Nephron (organoid): ENCODE measurements around the gene CFAP119.

ENCODE experiments used
- H3K27ac Mint-ChIP-seq, 3 experiments: 2 replicates each; pipeline ENCODE4 v1.8.0; 2020; ENCODE audit warnings: mixed read lengths in 3 of 3, mild to moderate bottlenecking in 2 of 3, moderate library complexity in 1 of 3
- H3K27me3 Mint-ChIP-seq: 2 replicates; pipeline ENCODE4 v1.8.0; 2021; ENCODE audit warnings: low read depth, mild to moderate bottlenecking, moderate library complexity, mixed read lengths
- H3K36me3 Mint-ChIP-seq: 2 replicates; pipeline ENCODE4 v1.8.0; 2020; ENCODE audit warnings: low read depth, mixed read lengths
- H3K4me1 Mint-ChIP-seq: 2 replicates; pipeline ENCODE4 v1.8.0; 2020; ENCODE audit warnings: mixed read lengths
- H3K4me3 Mint-ChIP-seq, 3 experiments: 2 replicates each; pipeline ENCODE4 v1.8.0; 2020; ENCODE audit warnings: mild to moderate bottlenecking in 3 of 3, mixed read lengths in 3 of 3, moderate library complexity in 2 of 3
- H3K9me3 Mint-ChIP-seq: 2 replicates; pipeline ENCODE4 v1.8.0; 2020; ENCODE audit warnings: mixed read lengths
- TF ChIP-seq, protein P1 (sequence below), 3 experiments: fragments of 200-600 bp; sonication (generic); IDR thresholded peaks; one replicate each; pipeline ENCODE4 v1.5.0; 2021; ENCODE audit warnings: antibody characterized with exemption in 3 of 3; ENCODE audit not compliant: unreplicated experiment in 3 of 3

CFAP119 gene

DNA sequence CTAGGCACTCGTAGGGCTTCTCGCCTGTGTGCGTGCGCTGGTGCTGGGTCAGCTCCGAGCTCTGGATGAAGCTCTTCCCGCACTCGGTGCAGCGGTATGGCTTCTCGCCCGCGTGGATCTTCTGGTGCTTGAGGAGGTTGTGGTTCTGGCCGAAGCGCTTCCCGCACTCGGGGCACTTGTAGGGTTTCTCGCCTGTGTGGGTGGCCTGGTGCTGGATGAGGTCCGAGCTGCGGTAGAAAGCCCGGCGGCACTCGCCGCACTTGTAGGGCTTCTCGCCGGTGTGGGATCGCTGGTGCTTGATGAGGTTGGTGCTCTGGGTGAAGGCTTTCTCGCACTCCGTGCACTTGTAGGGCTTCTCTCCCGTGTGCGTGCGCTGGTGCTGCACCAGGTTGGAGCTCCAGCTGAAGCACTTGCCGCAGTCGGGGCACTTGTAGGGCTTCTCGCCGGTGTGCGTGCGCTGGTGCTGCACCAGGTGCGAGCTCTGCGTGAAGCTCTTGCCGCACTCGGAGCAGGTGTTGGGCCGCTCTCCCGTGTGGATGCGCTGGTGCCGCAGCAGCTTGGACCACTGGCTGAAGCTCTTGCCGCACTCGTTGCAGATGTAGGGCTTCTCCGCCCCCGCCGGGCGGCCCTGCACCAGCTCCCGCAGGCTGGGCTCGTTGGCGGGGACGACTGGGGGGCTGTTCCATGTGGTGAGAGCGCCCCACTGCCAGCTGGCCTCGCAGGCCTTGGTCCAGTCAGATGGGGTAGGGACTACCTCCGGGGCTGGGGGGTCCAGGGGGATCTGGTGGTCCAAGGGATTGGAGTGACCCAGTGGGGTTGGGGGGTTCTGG is 21.6 kb upstream of the CFAP119 start:
- no peak overlapping the region for H3K27ac Mint-ChIP-seq
- peaks cover 27% of the 10 kb centered on the region for H3K36me3 Mint-ChIP-seq
- H3K27me3 Mint-ChIP-seq, result no peaks in the 10 kb centered on the region

DNA sequence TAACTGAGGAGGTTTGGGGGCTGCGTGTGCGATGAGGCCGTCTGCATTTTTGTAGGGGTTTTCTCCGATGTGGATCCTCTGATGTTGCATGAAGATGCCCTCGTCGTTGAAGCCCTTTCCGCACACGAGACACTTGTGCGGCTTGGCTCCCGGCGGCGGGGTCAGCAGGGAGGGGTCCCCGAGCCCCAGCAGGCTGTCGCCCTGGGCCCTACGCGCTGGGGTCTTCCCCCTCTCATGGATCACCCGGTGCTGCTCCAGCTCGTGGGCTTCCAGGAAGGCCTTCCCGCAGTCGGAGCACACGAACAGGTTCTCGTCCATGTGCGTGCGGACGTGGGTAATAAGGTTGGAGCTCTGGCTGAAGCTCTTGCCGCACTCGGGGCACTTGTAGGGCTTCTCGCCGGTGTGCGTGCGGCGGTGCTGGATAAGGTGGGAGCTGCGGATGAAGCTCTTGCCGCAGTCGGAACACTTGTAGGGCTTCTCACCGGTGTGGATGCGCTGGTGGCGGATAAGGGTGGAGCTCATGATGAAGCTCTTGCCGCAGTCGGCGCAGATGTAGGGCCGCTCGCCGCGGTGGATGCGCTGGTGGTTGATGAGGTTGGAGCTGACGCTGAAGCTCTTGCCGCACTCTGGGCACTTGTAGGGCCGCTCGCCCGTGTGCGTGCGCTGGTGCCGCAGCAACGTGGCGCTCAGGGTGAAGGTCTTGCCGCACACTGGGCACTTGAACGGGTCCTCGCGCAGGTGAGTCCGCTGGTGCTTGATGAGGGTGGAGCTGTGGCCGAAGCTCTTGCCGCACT is 20.8 kb upstream of the CFAP119 start:
- TF ChIP-seq, protein P1, sequence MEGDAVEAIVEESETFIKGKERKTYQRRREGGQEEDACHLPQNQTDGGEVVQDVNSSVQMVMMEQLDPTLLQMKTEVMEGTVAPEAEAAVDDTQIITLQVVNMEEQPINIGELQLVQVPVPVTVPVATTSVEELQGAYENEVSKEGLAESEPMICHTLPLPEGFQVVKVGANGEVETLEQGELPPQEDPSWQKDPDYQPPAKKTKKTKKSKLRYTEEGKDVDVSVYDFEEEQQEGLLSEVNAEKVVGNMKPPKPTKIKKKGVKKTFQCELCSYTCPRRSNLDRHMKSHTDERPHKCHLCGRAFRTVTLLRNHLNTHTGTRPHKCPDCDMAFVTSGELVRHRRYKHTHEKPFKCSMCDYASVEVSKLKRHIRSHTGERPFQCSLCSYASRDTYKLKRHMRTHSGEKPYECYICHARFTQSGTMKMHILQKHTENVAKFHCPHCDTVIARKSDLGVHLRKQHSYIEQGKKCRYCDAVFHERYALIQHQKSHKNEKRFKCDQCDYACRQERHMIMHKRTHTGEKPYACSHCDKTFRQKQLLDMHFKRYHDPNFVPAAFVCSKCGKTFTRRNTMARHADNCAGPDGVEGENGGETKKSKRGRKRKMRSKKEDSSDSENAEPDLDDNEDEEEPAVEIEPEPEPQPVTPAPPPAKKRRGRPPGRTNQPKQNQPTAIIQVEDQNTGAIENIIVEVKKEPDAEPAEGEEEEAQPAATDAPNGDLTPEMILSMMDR (IDR thresholded peaks at IDR 0.05; ENCODE audit: unreplicated experiment in 3 of 3), result no peak
- H3K4me1 Mint-ChIP-seq, result peaks cover 29% of the 10 kb centered on the region
- no peaks in the 10 kb centered on the region for H3K27me3 Mint-ChIP-seq
- peaks cover 29% of the 10 kb centered on the region for H3K36me3 Mint-ChIP-seq
- H3K9me3 Mint-ChIP-seq, result no peaks in the 10 kb centered on the region
- H3K4me3 Mint-ChIP-seq, result peak overlapping the region in 2 of 3 experiments; percentile 32 to 46
- H3K27ac Mint-ChIP-seq, result no peak overlapping the region

More for the DNA sequence above, 21.6 kb upstream of the CFAP119 start:
- TF ChIP-seq, protein P1 (IDR thresholded peaks at IDR 0.05; ENCODE audit: unreplicated experiment in 3 of 3), result no peak
- Mint-ChIP-seq H3K4me3 (peak overlapping the region in 1 of 3 experiments; percentile 19), H3K4me1 (peaks cover 30% of the 10 kb centered on the region), H3K9me3 (no peaks in the 10 kb centered on the region)

DNA sequence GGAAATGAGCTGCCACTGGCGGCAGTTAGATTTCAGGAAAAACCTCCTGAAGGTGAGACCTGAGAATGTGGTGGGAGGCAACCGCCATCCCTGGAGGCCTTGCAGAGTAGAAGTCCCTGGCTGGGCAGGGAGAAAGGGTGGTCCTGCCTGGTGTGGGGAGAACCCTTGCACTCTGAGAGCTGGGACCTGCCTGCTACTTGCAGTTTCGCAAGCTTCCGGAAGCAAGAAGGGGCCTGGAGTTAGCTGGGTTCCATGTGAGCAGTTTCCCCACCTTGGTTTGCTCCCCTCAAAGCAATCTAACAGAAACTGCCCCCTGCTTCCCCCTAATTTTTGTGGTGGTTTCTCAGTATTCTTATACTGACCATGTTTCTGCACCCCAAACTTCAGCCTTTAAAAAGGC is 18.7 kb upstream of the CFAP119 start:
- TF ChIP-seq, protein P1 (IDR thresholded peaks at IDR 0.05; ENCODE audit: unreplicated experiment in 3 of 3), result no peak
- H3K27ac Mint-ChIP-seq, result peak overlapping the region in 1 of 3 experiments; percentile 1
- H3K4me1 Mint-ChIP-seq, result peaks cover 29% of the 10 kb centered on the region
- peaks cover 29% of the 10 kb centered on the region for H3K36me3 Mint-ChIP-seq
- H3K9me3 Mint-ChIP-seq, result no peaks in the 10 kb centered on the region
- H3K27me3 Mint-ChIP-seq, result no peaks in the 10 kb centered on the region
- H3K4me3 Mint-ChIP-seq, result peak overlapping the region in 1 of 3 experiments; percentile 59

DNA sequence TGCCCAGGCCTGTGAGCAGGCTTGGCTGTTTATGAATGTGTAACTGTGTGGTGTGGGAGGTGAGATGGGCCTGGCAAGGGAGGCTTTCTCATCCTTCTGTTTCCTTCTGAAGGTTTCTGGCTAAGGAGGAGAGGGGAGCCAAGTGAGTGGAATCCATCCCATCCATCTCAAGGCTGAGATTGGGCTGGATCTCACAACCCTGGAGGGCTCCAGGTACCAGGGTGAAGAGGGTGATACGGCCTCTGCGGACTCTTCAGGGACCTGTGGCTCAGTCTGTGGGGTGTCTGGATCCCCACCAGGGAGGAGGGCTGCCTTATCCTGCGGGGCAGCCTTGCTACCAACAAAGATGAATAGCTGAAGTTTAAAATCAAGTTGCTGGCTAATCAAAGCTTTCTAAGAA is 18.2 kb upstream of the CFAP119 start:
- TF ChIP-seq, protein P1 (IDR thresholded peaks at IDR 0.05; ENCODE audit: unreplicated experiment in 3 of 3), result no peak
- H3K4me3 Mint-ChIP-seq, result peak overlapping the region in 2 of 3 experiments; percentile 28 to 39
- no peaks in the 10 kb centered on the region for H3K9me3 Mint-ChIP-seq
- H3K36me3 Mint-ChIP-seq, result peaks cover 29% of the 10 kb centered on the region
- no peaks in the 10 kb centered on the region for H3K27me3 Mint-ChIP-seq
- peak overlapping the region in 1 of 3 experiments; percentile 38 for H3K27ac Mint-ChIP-seq
- peaks cover 31% of the 10 kb centered on the region for H3K4me1 Mint-ChIP-seq

DNA sequence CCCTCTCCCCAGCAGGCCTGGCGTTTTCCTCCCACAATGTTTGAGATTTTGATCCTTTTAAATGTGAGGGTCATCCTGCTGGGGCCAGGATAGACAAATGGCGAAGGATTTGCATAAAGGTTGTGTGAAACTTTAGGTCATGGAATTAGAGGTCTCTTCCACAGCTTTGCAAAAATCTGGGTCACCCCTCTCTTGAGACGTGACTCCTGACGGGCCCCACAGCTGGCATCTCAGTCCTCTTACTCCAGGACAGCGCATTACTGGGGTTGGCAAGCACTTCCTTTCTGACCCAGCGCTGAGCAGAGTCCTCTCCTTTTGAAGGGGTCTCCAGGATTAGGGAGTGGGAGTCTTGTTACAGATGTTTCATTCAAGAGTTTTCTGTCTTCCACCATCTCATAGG is 17.7 kb upstream of the CFAP119 start:
- H3K27me3 Mint-ChIP-seq, result no peaks in the 10 kb centered on the region
- H3K36me3 Mint-ChIP-seq, result peaks cover 29% of the 10 kb centered on the region
- peak overlapping the region in 1 of 3 experiments; percentile 38 for H3K27ac Mint-ChIP-seq
- peaks cover 27% of the 10 kb centered on the region for H3K4me1 Mint-ChIP-seq
- TF ChIP-seq, protein P1 (IDR thresholded peaks at IDR 0.05; ENCODE audit: unreplicated experiment in 3 of 3), result no peak
- peak overlapping the region; percentile 39 to 73 (median 61) for H3K4me3 Mint-ChIP-seq
- H3K9me3 Mint-ChIP-seq, result no peaks in the 10 kb centered on the region
